HFFc6 (cell line): ENCODE data around the gene ADAM22. TPM values are rescaled to one million over a fixed set of nuclear protein-coding genes. Genes with fewer than 3 reads are reported as not detected.
"Not testable (repeated sequence)": the region's sequence is repeated elsewhere in the genome, so short reads cannot be mapped to it uniquely, and the experiment has no call there.

Experiments used
- DNase-seq: peaks from one replicate; pipeline ENCODE4 v3.0.0-alpha.2; 2018
- H3K27ac Mint-ChIP-seq: 2 replicates; pipeline ENCODE4 v1.8.0; 2020; ENCODE audit warnings: mild to moderate bottlenecking, mixed read lengths
- H3K27me3 Mint-ChIP-seq: 2 replicates; pipeline ENCODE4 v1.8.0; 2021; ENCODE audit warnings: mild to moderate bottlenecking, moderate library complexity, mixed read lengths; ENCODE audit not compliant: insufficient read depth
- H3K36me3 Mint-ChIP-seq: 2 replicates; pipeline ENCODE4 v1.8.0; 2021; ENCODE audit warnings: low read depth, mixed read lengths
- H3K4me1 Mint-ChIP-seq: 2 replicates; pipeline ENCODE4 v1.8.0; 2020; ENCODE audit warnings: low read depth, mixed read lengths
- H3K4me3 Mint-ChIP-seq: 2 replicates; pipeline ENCODE4 v1.8.0; 2020; ENCODE audit warnings: mild to moderate bottlenecking, moderate library complexity, mixed read lengths
- H3K9me3 Mint-ChIP-seq: 2 replicates; pipeline ENCODE4 v1.8.0; 2020; ENCODE audit warnings: mild to moderate bottlenecking, mixed read lengths
- CTCF ChIP-seq: fragments of 200-600 bp; sonication (generic); IDR thresholded peaks from 2 replicates; pipeline ENCODE4 v1.5.0; 2021; ENCODE audit warnings: antibody characterized with exemption, mild to moderate bottlenecking
- total RNA-seq, 6 experiments: library from RNA; stranded (reverse); fragmentation: NEBNext Ultra II Directional; extraction: Animal tissue kit (Norgen Biotek cat#: 25700); gene quantifications; 2 replicates in 1 of 6; 3 replicates in 5 of 6; pipeline ENCODE4 v1.2.3, GENCODE V29; 2021

ADAM22 gene
- total RNA-seq, 6 experiments from 2014 or later: 0.05 to 0.24 (median 0.12) TPM; not detected in 1

GRCh38 chr7:88150033-88150432 lies 216.0 kb downstream of the ADAM22 start:
- no peak for DNase-seq
- H3K36me3 Mint-ChIP-seq: no peaks in the 10 kb centered on the region
- no peak overlapping the region for H3K4me3 Mint-ChIP-seq
- H3K9me3 Mint-ChIP-seq: no peaks in the 10 kb centered on the region
- no peak for TF ChIP-seq CTCF
- H3K4me1 Mint-ChIP-seq: no peaks in the 10 kb centered on the region
- H3K27ac Mint-ChIP-seq: no peak overlapping the region
- no peaks in the 10 kb centered on the region; the same call in 1 of the 2 replicates for H3K27me3 Mint-ChIP-seq

- Mint-ChIP-seq H3K4me3 (no peak overlapping the region), H3K36me3 (no peaks in the 10 kb centered on the region), H3K9me3 (no peaks in the 10 kb centered on the region), H3K27me3 (no peaks in the 10 kb centered on the region; the same call in 1 of the 2 replicates), H3K4me1 (no peaks in the 10 kb centered on the region), H3K27ac (no peak overlapping the region)
- no peak for DNase-seq
- no peak for TF ChIP-seq CTCF
Measured at GRCh38 chr7:88151119-88151790, 217.2 kb downstream of the ADAM22 start.

GRCh38 chr7:88153378-88153777 lies 219.3 kb downstream of the ADAM22 start:
- peaks cover 7% of the 10 kb centered on the region; the same call in 1 of the 2 replicates for H3K9me3 Mint-ChIP-seq
- no peak for DNase-seq
- no peak for TF ChIP-seq CTCF
- H3K36me3 Mint-ChIP-seq: no peaks in the 10 kb centered on the region
- H3K27ac Mint-ChIP-seq: no peak overlapping the region
- no peaks in the 10 kb centered on the region; the same call in 1 of the 2 replicates for H3K27me3 Mint-ChIP-seq
- no peak overlapping the region for H3K4me3 Mint-ChIP-seq
- no peaks in the 10 kb centered on the region for H3K4me1 Mint-ChIP-seq

DNA sequence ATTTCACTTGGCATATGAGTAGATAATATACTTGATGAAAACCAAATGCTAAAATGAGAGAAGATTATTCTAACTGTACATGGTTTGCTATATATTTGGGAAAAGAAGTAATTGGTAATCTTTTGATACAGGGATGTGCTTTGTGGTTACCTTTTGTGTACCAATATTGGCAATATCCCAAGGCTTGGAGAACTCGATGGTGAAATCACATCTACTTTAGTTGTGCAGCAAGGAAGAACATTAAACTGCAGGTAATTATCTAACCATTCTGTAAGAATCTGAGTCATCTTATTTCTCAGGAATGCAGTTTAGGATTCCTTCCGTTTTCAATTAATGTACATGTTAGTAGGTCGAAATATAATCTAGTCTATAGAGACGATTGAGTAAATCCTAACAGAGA lies 221.7 kb downstream of the ADAM22 start:
- H3K27me3 Mint-ChIP-seq: no peaks in the 10 kb centered on the region

GRCh38 chr7:88156356-88156755 lies 222.3 kb downstream of the ADAM22 start:
- H3K36me3 Mint-ChIP-seq: no peaks in the 10 kb centered on the region
- H3K4me3 Mint-ChIP-seq: no peak overlapping the region
- H3K27ac Mint-ChIP-seq: no peak overlapping the region
- H3K9me3 Mint-ChIP-seq: peaks cover 14% of the 10 kb centered on the region; the same call in 1 of the 2 replicates
- no peaks in the 10 kb centered on the region for H3K4me1 Mint-ChIP-seq
- DNase-seq: no peak
- H3K27me3 Mint-ChIP-seq: no peaks in the 10 kb centered on the region
- TF ChIP-seq CTCF: no peak

More for the DNA sequence above, 221.7 kb downstream of the ADAM22 start:
- no peak for TF ChIP-seq CTCF
- Mint-ChIP-seq H3K4me3 (no peak overlapping the region), H3K27ac (no peak overlapping the region), H3K4me1 (no peaks in the 10 kb centered on the region), H3K36me3 (no peaks in the 10 kb centered on the region), H3K9me3 (peaks cover 14% of the 10 kb centered on the region; the same call in 1 of the 2 replicates)
- DNase-seq: no peak

GRCh38 chr7:88159741-88160140 lies 225.7 kb downstream of the ADAM22 start:
- not testable (repeated sequence) for DNase-seq, H3K27ac Mint-ChIP-seq, H3K27me3 Mint-ChIP-seq, H3K4me1 Mint-ChIP-seq, H3K36me3 Mint-ChIP-seq, H3K4me3 Mint-ChIP-seq
- peaks cover 14% of the 10 kb centered on the region; the same call in 1 of the 2 replicates for H3K9me3 Mint-ChIP-seq
